Cardiac fibroblast (primary cell): ENCODE data around the gene SERP1.

Experiments used
- DNase-seq, 2 donors: peaks; one replicate each; pipeline versions ENCODE4 v3.0.0 to v3.0.0-alpha.2; 2010; ENCODE audit warnings: low read depth in 2 of 2
- H3K4me3 ChIP-seq, 2 donors: replicated peaks in 1 of 2; 1 replicate in 1 of 2; 2 replicates in 1 of 2; pipeline ENCODE4 v1.5.1; 2011; ENCODE audit warnings: low read depth in 2 of 2, low read length in 2 of 2, mild to moderate bottlenecking in 2 of 2, moderate library complexity in 1 of 2
- TF ChIP-seq, protein P1 (sequence below): IDR thresholded peaks from one replicate; pipeline ENCODE4 v1.5.1; 2011; ENCODE audit warnings: low read depth, mild to moderate bottlenecking, low read length, inconsistent platforms

SERP1 gene

DNA sequence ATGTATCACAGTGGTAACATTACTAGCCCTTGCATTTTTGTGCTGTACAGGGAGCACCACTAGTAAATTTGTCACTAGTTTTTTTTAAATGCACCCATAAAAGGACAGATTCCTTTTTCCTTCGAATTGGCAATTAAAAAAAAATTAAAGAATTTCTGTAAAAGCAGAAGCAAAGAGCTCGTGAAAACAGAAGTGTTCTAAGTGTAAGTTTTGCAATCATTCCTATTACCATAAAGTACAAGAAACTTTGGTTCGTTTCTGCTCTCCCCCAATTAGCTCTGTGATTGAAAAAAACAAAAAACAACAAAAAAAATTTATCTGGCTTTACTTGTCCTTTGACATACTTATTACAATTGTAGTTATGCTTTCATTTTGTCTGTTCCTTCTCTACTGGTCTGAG, 5.3 kb downstream of the SERP1 start:
- H3K4me3 ChIP-seq, result no peak overlapping the region
- DNase-seq, result no peak
- TF ChIP-seq, protein P1, sequence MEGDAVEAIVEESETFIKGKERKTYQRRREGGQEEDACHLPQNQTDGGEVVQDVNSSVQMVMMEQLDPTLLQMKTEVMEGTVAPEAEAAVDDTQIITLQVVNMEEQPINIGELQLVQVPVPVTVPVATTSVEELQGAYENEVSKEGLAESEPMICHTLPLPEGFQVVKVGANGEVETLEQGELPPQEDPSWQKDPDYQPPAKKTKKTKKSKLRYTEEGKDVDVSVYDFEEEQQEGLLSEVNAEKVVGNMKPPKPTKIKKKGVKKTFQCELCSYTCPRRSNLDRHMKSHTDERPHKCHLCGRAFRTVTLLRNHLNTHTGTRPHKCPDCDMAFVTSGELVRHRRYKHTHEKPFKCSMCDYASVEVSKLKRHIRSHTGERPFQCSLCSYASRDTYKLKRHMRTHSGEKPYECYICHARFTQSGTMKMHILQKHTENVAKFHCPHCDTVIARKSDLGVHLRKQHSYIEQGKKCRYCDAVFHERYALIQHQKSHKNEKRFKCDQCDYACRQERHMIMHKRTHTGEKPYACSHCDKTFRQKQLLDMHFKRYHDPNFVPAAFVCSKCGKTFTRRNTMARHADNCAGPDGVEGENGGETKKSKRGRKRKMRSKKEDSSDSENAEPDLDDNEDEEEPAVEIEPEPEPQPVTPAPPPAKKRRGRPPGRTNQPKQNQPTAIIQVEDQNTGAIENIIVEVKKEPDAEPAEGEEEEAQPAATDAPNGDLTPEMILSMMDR, result no peak

DNA sequence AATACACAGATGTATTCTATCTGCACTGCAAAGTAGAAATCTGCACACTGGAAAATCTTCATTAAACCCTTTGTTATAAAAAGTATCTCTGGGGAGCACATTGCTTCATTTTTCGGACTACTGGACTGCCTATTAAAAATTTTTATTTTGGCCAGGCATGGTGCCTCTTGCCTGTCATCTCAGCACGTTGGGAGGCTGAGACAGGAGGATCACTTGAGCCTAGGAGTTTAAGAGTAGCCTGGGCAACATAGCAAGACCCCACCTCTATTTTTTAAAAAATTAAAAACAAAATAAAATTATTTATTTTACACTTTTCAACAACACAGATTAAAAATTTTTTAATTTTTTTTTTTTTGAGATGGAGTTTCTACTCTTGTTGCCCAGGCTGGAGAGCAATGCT, 6.0 kb downstream of the SERP1 start:
- H3K4me3 ChIP-seq, result no peak overlapping the region
- DNase-seq, result no peak
- TF ChIP-seq, protein P1, result no peak

DNA sequence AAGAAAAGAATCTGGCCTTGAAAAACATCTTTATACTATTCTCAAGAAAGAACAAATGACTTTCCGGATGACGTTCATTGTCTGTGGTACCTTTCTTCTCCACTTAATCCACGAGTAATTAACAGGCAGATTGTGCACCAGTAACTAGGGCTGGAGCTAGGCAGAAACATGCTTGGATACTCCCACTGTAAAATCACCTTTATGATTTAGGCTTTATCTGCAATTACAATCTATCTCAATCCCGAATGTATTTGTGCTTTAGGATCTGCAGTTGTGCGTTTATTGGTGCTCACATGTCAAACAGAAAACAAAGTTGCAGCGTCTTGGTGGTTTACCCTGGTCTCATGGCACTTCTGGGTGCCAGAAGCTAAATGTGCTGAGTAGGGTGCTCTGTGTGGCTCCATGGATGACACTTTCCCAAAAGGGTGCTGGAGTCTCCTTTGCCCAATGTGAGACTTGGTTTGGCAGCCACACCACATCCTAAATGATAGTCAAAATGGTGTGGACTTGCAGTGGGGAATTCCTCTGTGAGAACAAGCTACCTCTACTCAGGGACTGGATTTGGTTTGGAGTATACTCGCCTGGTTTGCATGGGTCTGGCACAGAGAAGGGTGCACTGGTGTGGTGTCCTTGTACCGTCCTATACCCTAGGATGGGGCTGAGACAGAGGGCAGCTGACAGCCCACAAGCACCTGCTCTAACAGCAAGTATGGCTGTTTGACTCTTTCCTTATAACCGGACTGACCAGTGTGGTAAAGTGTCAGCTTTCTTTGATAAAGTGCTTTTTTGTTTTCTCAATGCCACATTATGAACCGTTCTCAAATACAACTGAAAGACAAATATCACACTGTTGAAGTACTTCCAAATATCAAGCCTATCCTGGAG, 7.7 kb downstream of the SERP1 start:
- no peak for DNase-seq
- TF ChIP-seq, protein P1, result no peak
- no peak overlapping the region for H3K4me3 ChIP-seq

DNA sequence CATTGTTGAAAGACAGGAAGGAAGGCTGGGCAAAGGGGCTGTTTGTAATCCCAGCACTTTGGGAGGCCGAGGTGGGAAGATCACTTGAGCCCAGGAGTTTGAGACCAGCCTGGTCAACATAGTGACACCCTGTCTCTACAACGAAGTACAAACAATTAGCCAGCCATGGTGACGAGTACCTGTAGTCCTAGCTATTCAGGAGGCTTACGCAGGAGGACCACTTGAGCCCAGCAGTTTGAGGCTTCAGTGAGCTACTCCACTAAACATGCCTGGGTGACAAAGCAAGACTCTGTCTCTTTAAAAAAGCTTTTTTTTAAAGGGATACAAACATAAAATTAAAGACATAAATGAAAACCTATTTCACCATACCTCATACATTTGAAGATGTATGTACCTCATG, 11.1 kb downstream of the SERP1 start:
- no peak overlapping the region for H3K4me3 ChIP-seq
- DNase-seq, result no peak
- TF ChIP-seq, protein P1, result no peak

DNA sequence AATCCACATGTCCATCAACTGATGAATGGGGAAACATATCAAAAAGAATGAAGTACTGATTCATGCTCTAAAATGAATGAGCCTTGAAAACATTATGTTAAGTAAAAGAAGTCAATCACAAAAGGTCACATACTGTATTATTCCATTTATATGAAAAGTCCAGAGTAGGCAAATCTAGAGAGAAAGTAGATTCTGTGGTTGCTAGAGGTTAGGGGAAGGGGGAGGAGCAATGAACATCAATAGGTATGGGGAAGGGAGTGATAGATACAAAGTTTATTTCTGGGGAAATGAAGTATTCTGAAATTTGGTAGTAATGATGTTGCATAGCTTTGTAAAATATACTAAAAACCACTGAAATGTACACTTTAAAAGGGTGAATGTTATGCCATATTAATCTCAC, 14.5 kb downstream of the SERP1 start:
- no peak overlapping the region for H3K4me3 ChIP-seq
- TF ChIP-seq, protein P1, result no peak
- DNase-seq, result no peak

DNA sequence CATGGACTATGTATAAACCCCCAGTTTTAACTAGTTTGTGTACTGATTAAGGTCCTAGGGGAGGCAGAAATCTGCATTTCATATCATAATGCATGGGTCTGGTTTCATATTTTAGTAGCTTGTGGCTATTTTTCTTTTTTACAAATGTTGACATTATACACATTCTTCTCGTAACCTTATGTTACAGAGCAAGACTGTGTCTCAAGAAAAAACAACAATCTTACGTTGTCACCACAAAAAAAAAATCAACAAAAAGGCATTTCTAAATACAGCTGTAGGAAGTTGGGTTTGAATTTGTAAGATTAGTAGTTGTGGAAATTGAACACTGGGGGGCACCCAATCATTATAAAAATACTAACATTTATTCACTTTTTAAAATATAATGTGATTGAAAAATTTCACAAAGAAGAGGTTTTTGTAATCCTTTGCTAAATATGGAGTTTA, 17.9 kb downstream of the SERP1 start:
- TF ChIP-seq, protein P1, result peak; percentile 26
- peak; percentile 51 to 70 for DNase-seq
- no peak overlapping the region for H3K4me3 ChIP-seq
